SU-DHL-6 (cell line): ENCODE results near the gene PDE1C.

ENCODE experiments used
- CTCF ChIP-seq: fragments of 200-600 bp; sonication (generic); IDR thresholded peaks from one replicate; pipeline ENCODE4 v1.5.1; 2017; ENCODE audit warnings: antibody characterized with exemption, mild to moderate bottlenecking, low read length, moderate library complexity; ENCODE audit not compliant: insufficient read depth, poor library complexity, severe bottlenecking
- EZH2phosphoT487 ChIP-seq: fragments of 200-600 bp; sonication (generic), shearing (Covaris generic); conservative IDR thresholded peaks from 2 replicates; pipeline ENCODE4 v1.6.1; 2018; ENCODE audit warnings: mild to moderate bottlenecking, antibody characterized with exemption, low read length, moderate library complexity, mixed read lengths

GRCh38 chr7:31940167-31940566, 130.0 kb downstream of the PDE1C start:
- TF ChIP-seq CTCF (no peak), EZH2phosphoT487 (no peak)
